Nephron progenitor cell (in vitro differentiated cells): Measurements from ENCODE around the gene IQCK.
A peak's percentile ranks its signal among the peaks of the same experiment; 100 is the strongest.

Experiments
- DNase-seq: peaks from one replicate; pipeline ENCODE4 v3.0.0; 2021
- H3K27ac Mint-ChIP-seq: 2 replicates; pipeline ENCODE4 v1.8.0; 2021; ENCODE audit warnings: mild to moderate bottlenecking, moderate library complexity, mixed read lengths
- H3K27me3 Mint-ChIP-seq: 2 replicates; pipeline ENCODE4 v1.8.0; 2021; ENCODE audit warnings: mild to moderate bottlenecking, low read depth, mixed read lengths; ENCODE audit not compliant: poor library complexity
- H3K36me3 Mint-ChIP-seq: 2 replicates; pipeline ENCODE4 v1.8.0; 2021; ENCODE audit warnings: low read depth, mixed read lengths
- H3K4me1 Mint-ChIP-seq: 2 replicates; pipeline ENCODE4 v1.8.0; 2021; ENCODE audit warnings: mixed read lengths
- H3K4me3 Mint-ChIP-seq: 2 replicates; pipeline ENCODE4 v1.8.0; 2021; ENCODE audit warnings: mild to moderate bottlenecking, moderate library complexity, mixed read lengths
- H3K9me3 Mint-ChIP-seq: 2 replicates; pipeline ENCODE4 v1.8.0; 2021; ENCODE audit warnings: mild to moderate bottlenecking, moderate library complexity, mixed read lengths
- TF ChIP-seq, protein P1 (sequence below): fragments of 200-600 bp; sonication (generic); IDR thresholded peaks from 2 replicates; pipeline ENCODE4 v1.5.0; 2021; ENCODE audit warnings: antibody characterized with exemption

Gene IQCK

DNA sequence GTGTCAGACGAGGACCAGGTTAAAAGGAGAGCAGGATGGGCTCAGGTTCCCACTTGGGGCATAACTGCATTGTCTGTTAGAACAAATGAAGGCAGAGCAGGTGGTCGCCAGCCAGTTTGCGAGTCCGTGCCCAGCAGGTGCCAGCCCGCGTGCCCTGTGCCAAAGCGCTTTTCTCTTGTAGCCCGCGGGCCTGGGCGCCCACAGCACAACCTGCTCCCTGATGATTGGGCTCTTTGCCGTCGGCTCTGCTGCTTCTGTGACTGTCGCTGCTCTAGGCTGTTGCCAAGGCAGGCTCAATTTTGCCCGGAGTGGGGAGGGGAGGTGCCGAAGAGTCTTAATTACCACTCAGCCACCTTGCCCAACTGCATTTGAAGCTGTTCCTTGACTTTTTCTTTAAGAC, 21.1 kb upstream of the IQCK start:
- no peaks in the 10 kb centered on the region for H3K4me1 Mint-ChIP-seq
- no peaks in the 10 kb centered on the region for H3K27me3 Mint-ChIP-seq
- peak overlapping the region; percentile 68 for H3K27ac Mint-ChIP-seq
- peaks cover 83% of the 10 kb centered on the region for H3K36me3 Mint-ChIP-seq
- TF ChIP-seq, protein P1, sequence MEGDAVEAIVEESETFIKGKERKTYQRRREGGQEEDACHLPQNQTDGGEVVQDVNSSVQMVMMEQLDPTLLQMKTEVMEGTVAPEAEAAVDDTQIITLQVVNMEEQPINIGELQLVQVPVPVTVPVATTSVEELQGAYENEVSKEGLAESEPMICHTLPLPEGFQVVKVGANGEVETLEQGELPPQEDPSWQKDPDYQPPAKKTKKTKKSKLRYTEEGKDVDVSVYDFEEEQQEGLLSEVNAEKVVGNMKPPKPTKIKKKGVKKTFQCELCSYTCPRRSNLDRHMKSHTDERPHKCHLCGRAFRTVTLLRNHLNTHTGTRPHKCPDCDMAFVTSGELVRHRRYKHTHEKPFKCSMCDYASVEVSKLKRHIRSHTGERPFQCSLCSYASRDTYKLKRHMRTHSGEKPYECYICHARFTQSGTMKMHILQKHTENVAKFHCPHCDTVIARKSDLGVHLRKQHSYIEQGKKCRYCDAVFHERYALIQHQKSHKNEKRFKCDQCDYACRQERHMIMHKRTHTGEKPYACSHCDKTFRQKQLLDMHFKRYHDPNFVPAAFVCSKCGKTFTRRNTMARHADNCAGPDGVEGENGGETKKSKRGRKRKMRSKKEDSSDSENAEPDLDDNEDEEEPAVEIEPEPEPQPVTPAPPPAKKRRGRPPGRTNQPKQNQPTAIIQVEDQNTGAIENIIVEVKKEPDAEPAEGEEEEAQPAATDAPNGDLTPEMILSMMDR: no peak
- DNase-seq: no peak
- no peak overlapping the region for H3K4me3 Mint-ChIP-seq
- H3K9me3 Mint-ChIP-seq: no peaks in the 10 kb centered on the region

DNA sequence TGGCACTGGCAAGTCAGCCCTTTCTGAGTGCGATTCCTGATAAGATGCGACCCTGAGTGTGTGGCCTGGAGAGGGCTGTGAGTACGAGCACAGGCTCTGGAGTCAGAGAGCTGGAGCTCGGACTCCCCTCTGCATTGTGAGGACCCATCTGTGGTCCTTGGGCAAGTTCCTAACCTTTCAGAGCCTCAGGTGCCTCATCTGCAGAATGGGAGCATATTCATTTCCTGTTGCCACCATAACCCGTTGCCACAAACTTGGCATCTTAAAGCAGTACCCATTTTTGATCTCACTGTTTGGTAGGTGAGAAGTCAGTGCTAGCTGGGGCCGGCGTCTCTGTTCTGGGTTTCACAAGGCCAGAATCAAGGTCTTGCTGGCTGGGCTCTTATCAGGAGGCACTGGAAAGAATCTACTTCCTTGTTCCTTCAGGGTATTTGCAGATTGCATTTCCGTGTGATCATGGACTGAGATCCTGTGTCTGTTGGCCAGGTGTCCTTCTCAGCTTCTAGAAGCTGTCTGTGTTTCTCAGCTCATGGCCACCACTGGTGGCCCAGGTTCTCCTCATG, 20.2 kb upstream of the IQCK start:
- Mint-ChIP-seq H3K4me1 (no peaks in the 10 kb centered on the region), H3K36me3 (peaks cover 82% of the 10 kb centered on the region), H3K27ac (no peak overlapping the region), H3K27me3 (no peaks in the 10 kb centered on the region), H3K9me3 (no peaks in the 10 kb centered on the region), H3K4me3 (no peak overlapping the region)
- no peak for DNase-seq
- TF ChIP-seq, protein P1: no peak

DNA sequence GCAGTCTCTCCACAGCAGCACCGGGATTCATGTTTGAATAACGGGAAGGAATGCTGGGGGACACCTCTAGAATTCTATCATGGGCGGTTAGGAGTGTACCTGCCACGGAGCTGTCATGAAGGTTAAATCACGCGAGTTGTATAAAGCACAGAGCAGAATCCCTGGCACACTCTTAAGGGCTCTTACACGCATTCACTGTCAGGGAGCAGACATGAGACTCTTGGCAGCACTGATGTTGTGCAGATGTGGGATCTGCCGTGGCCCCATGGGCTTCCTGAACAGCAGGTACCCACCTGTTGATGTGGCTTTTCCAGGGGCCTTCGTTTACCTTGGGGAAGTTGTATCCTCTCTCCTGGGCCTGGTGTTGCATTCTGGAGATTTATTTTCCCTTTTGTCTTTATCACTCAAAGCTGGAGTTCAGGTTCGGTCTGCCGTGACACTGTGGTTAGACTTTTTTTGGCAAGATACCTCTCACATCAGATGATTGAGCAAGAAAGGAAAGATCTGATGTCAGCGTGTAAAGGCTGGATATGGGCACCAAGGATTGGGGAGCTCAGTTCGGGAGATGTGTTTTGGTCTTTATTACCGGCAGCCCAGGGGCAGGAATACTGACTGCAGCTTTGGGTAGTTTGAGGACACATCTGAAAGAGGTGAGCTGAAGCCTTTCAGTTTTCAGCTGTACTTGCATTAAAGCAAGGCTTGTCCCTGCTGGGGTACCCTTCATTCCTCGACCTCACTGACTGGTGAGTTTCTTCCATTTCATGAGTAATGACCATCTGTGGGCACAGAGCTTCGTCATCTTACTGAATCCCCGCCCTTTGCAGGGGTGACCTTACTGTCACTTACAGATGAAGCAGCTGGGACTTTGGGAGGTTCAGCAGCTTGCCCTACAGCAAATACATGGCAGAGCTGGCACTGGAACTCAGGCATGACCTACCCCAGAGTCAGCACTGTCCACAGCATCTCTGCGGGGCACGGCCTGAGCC, 19.3 kb upstream of the IQCK start:
- Mint-ChIP-seq H3K27ac (peak overlapping the region; percentile 94), H3K36me3 (peaks cover 86% of the 10 kb centered on the region), H3K9me3 (no peaks in the 10 kb centered on the region), H3K27me3 (no peaks in the 10 kb centered on the region), H3K4me3 (no peak overlapping the region), H3K4me1 (no peaks in the 10 kb centered on the region)
- DNase-seq: no peak
- TF ChIP-seq, protein P1: no peak

DNA sequence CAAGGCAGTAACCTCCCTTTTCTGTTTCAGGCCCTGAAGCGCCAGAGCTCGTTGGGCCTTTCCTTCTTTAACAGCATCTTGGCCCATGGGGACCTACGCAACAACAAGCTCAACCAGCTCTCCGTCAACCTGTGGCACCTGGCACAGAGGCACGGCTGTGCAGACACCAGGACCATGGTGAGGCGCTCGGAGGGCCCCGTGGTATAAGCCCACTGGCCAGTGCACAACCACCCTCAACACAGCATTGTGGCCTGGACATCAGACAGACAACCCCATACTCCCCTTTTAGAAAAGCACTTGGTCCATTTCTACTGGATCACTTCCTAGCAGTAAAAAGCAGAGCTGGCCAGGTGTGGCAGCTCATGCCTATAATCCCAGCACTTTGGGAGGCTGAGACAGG, 18.6 kb upstream of the IQCK start:
- H3K27me3 Mint-ChIP-seq: no peaks in the 10 kb centered on the region
- H3K27ac Mint-ChIP-seq: no peak overlapping the region
- H3K4me3 Mint-ChIP-seq: no peak overlapping the region
- TF ChIP-seq, protein P1: no peak
- peaks cover 87% of the 10 kb centered on the region for H3K36me3 Mint-ChIP-seq
- no peak for DNase-seq
- no peaks in the 10 kb centered on the region for H3K9me3 Mint-ChIP-seq
- H3K4me1 Mint-ChIP-seq: no peaks in the 10 kb centered on the region

DNA sequence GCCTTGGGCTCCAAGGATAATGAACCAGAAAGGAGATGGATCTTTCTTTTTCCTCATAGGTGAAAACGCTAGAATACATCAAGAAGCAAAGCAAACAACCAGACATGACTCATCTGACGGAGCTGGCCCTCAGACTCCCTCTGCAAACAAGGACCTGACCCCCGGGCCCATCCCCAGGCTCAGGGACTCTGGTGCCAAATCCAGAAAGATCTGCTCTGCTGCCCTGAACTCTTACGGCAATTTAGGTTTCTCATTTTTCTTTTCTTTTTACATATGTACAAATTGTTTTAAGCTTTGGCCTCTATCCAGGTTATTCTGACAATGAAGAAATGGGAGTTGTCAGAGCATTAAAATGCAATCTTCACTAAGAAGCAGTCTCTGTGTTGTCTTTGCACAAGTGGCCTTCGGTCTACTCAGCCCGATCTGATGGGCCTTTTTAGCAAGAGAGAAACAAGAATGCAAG, 17.7 kb upstream of the IQCK start:
- no peak for DNase-seq
- H3K9me3 Mint-ChIP-seq: no peaks in the 10 kb centered on the region
- TF ChIP-seq, protein P1: no peak
- peak overlapping the region; percentile 83 for H3K27ac Mint-ChIP-seq
- H3K36me3 Mint-ChIP-seq: peaks cover 90% of the 10 kb centered on the region
- no peaks in the 10 kb centered on the region for H3K27me3 Mint-ChIP-seq
- H3K4me1 Mint-ChIP-seq: no peaks in the 10 kb centered on the region
- H3K4me3 Mint-ChIP-seq: no peak overlapping the region
